ENCODE results near the gene P4HB.
A peak's percentile ranks its signal among the peaks of the same experiment; 100 is the strongest.

P4HB gene

GRCh38 chr17:81891303-81891552 is 30.9 kb upstream of the P4HB start:
- TF ChIP-seq, protein P1, sequence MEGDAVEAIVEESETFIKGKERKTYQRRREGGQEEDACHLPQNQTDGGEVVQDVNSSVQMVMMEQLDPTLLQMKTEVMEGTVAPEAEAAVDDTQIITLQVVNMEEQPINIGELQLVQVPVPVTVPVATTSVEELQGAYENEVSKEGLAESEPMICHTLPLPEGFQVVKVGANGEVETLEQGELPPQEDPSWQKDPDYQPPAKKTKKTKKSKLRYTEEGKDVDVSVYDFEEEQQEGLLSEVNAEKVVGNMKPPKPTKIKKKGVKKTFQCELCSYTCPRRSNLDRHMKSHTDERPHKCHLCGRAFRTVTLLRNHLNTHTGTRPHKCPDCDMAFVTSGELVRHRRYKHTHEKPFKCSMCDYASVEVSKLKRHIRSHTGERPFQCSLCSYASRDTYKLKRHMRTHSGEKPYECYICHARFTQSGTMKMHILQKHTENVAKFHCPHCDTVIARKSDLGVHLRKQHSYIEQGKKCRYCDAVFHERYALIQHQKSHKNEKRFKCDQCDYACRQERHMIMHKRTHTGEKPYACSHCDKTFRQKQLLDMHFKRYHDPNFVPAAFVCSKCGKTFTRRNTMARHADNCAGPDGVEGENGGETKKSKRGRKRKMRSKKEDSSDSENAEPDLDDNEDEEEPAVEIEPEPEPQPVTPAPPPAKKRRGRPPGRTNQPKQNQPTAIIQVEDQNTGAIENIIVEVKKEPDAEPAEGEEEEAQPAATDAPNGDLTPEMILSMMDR (IDR thresholded peaks at IDR 0.05; ENCODE audit: control insufficient read depth, extremely low read depth, insufficient read depth): no peak
- peak overlapping the region; percentile 98 for H3K4me3 ChIP-seq (ENCODE audit: low read depth, low read length)
- DNase-seq (ENCODE audit: low read depth): no peak

GRCh38 chr17:81890447-81891302 is 30.3 kb upstream of the P4HB start:
- TF ChIP-seq, protein P1 (IDR thresholded peaks at IDR 0.05; ENCODE audit: control insufficient read depth, extremely low read depth, insufficient read depth): no peak
- peak overlapping the region; percentile 98 for H3K4me3 ChIP-seq (ENCODE audit: low read depth, low read length)
- DNase-seq (ENCODE audit: low read depth): no peak

GRCh38 chr17:81889602-81890001 is 29.3 kb upstream of the P4HB start:
- DNase-seq (ENCODE audit: low read depth): no peak
- H3K4me3 ChIP-seq (ENCODE audit: low read depth, low read length): peak overlapping the region; percentile 98
- TF ChIP-seq, protein P1 (IDR thresholded peaks at IDR 0.05; ENCODE audit: control insufficient read depth, extremely low read depth, insufficient read depth): no peak

DNA sequence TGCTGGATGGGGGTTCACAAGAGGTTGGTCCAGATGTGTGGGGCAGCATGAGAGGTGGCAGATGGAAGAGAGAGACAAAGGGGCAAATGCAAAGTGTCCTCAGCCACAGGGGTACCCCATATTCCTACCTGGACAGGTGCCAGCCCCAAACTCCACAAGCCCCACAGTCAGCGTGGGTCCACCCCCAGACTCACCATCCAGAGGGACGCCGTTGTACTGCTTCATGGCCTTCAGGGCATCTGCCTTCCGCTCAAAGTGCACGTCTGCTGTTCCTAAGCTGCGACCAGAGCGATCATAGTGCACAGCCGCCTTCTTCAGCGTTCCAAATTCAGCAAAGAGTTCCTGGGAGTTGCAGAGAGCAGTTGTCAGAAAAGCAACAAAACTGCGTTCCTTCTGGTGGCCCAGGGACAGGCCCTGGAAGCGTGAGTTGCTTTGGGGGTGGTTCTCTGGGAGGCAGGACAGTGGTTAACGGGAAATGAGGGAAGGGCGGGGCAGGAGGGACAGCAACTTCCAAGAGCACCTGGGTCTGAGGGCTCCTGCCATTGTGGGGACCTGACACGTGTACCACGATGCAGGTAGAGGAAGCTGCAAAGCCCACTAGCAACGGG is 28.8 kb upstream of the P4HB start:
- no peak overlapping the region for H3K4me3 ChIP-seq (ENCODE audit: low read depth, low read length)
- DNase-seq (ENCODE audit: low read depth): no peak
- TF ChIP-seq, protein P1 (IDR thresholded peaks at IDR 0.05; ENCODE audit: control insufficient read depth, extremely low read depth, insufficient read depth): no peak

DNA sequence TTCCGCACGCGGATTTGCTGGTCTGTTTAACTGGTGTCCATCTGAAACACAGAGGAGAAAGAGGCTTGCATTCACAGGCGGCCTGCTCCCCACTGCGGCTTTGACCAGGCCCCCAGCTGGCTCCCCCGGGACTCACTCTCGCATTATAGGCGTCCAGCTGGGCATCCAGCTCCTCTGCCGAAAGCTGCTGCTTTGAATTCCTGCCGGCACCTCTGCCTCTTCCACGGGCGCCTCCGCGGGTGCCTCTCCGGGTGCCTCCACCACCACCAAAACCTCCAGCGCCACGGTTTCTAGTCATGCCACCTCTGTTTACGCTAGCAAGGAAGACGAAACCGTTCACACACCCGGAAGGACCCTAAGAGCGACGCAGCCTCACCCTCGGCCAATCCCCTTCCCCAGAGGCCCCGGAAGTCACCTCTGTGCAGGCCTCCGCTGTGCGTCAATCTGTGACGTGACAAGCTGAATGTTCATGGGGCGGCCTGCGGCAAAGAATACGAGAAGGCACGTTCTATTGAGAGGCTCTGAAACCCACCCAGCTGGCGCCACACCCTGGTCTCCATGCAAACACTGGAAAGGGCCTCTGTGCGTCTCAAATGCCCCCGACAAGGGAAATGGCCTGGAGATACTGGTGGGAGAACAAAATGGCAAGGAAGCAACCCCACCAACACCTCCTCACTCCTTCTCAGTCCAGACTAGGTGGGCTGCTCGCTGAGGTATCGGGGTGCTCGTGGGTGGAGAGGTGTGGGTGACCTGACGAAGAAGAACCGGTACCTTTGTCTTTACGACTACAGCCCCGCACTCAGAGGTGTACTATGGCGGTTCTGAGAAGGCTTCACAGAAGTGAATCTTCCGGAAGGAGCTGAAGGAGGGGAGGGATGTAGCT is 28.0 kb upstream of the P4HB start:
- DNase-seq (ENCODE audit: low read depth): no peak
- TF ChIP-seq, protein P1 (IDR thresholded peaks at IDR 0.05; ENCODE audit: control insufficient read depth, extremely low read depth, insufficient read depth): no peak
- no peak overlapping the region for H3K4me3 ChIP-seq (ENCODE audit: low read depth, low read length)

DNA sequence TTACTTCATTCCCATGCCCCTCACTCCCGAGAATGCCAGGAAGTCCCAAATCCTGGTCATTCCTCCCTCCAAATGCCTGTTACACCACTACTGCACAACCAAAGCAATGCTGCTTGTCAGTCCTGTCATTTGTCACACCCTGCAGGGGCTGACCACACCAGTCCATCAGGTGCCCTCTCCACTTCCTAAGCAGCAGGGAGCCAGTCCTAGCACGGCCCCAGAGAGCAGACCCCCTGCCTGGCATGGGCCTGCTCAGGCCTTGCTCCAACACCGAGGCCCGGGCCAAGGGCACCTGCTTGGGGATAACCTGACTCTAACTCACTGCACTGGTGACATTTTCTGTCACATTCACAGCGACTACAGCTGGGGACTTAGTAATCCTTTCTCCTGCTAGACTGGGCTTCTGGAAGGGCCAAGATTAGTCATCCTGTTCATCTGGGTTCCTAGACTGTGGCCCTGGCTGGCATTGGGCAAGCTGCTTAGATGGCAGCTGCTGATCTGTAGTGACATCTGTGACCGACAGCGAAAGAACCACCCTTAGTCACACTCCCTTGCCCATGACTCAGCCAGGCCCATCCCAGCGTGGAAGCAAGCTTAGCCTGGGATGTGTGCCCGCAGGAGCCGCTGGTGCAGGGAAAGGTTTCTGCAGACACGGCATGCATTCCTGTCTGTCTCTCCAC is 25.7 kb upstream of the P4HB start:
- no peak overlapping the region for H3K4me3 ChIP-seq (ENCODE audit: low read depth, low read length)
- no peak for DNase-seq (ENCODE audit: low read depth)
- TF ChIP-seq, protein P1 (IDR thresholded peaks at IDR 0.05; ENCODE audit: control insufficient read depth, extremely low read depth, insufficient read depth): no peak
